ENCODE measurements around the gene CAMSAP1.
"Not testable (repeated sequence)": the region's sequence is repeated elsewhere in the genome, so short reads cannot be mapped to it uniquely, and the experiment has no call there.

Gene CAMSAP1

GRCh38 chr9:135898634-135899407, 8.5 kb downstream of the CAMSAP1 start:
- peak; percentile 61 for DNase-seq (ENCODE audit: low read depth, low spot score)

- DNase-seq (ENCODE audit: low read depth, low spot score), result no peak
These were observed 10.7 kb downstream of the CAMSAP1 start for GRCh38 chr9:135896626-135897025.

- DNase-seq (ENCODE audit: low read depth, low spot score), result no peak
These were observed 11.1 kb downstream of the CAMSAP1 start for GRCh38 chr9:135896205-135896604.

GRCh38 chr9:135895202-135895848, 12.0 kb downstream of the CAMSAP1 start:
- DNase-seq (ENCODE audit: low read depth, low spot score), result no peak

- DNase-seq (ENCODE audit: low read depth, low spot score), result no peak
These were observed 14.2 kb downstream of the CAMSAP1 start for GRCh38 chr9:135893104-135893503.

GRCh38 chr9:135892327-135892726, 15.0 kb downstream of the CAMSAP1 start:
- DNase-seq (ENCODE audit: low read depth, low spot score), result not testable (repeated sequence)

- DNase-seq (ENCODE audit: low read depth, low spot score), result no peak
These were observed 16.2 kb downstream of the CAMSAP1 start for GRCh38 chr9:135891027-135891631.

- no peak for DNase-seq (ENCODE audit: low read depth, low spot score)
These were observed 16.9 kb downstream of the CAMSAP1 start for GRCh38 chr9:135890190-135891026.

- no peak for DNase-seq (ENCODE audit: low read depth, low spot score)
These were observed 17.7 kb downstream of the CAMSAP1 start for GRCh38 chr9:135889564-135890189.

GRCh38 chr9:135888766-135889394, 18.5 kb downstream of the CAMSAP1 start:
- no peak for DNase-seq (ENCODE audit: low read depth, low spot score)

GRCh38 chr9:135888126-135888765, 19.1 kb downstream of the CAMSAP1 start:
- no peak for DNase-seq (ENCODE audit: low read depth, low spot score)

GRCh38 chr9:135887585-135888050, 19.7 kb downstream of the CAMSAP1 start:
- DNase-seq (ENCODE audit: low read depth, low spot score), result no peak

GRCh38 chr9:135887021-135887507, 20.3 kb downstream of the CAMSAP1 start:
- peak; percentile 41 for DNase-seq (ENCODE audit: low read depth, low spot score)

GRCh38 chr9:135886147-135886981, 21.0 kb downstream of the CAMSAP1 start:
- peak; percentile 79 for DNase-seq (ENCODE audit: low read depth, low spot score)

- peak; percentile 35 for DNase-seq (ENCODE audit: low read depth, low spot score)
These were observed 22.1 kb downstream of the CAMSAP1 start for GRCh38 chr9:135885100-135885853.

GRCh38 chr9:135884328-135885035, 22.9 kb downstream of the CAMSAP1 start:
- DNase-seq (ENCODE audit: low read depth, low spot score), result peak; percentile 62

GRCh38 chr9:135883410-135884089, 23.8 kb downstream of the CAMSAP1 start:
- DNase-seq (ENCODE audit: low read depth, low spot score), result no peak
